Activated T-helper 2 cell treated with anti-CD3 and anti-CD28 coated beads, Interferon-gamma antibody, Interleukin-2, Interleukin-4, amounts not matched to agents 10 μg/mL and 5 μg/mL and 100 μg/mL, durations not matched to agents 14 hours and 24 hours and 36 hours (primary cell): Measurements from ENCODE around the gene ABCB11. TPM values are rescaled to one million over a fixed set of nuclear protein-coding genes. Genes with fewer than 3 reads are reported as not detected.
A peak's percentile ranks its signal among the peaks of the same experiment; 100 is the strongest.
"Not testable (repeated sequence)": the region's sequence is repeated elsewhere in the genome, so short reads cannot be mapped to it uniquely, and the experiment has no call there.

Source experiments
- DNase-seq: peaks from one replicate; pipeline ENCODE4 v3.0.0; 2021; ENCODE audit warnings: low spot score
- H3K27ac Mint-ChIP-seq: one replicate; pipeline ENCODE4 v1.8.0; 2021; ENCODE audit warnings: mixed read lengths
- H3K27me3 Mint-ChIP-seq: one replicate; pipeline ENCODE4 v1.8.0; 2021; ENCODE audit warnings: low read depth, mixed read lengths
- H3K36me3 Mint-ChIP-seq: one replicate; pipeline ENCODE4 v1.8.0; 2021; ENCODE audit warnings: low read depth, mixed read lengths
- H3K4me1 Mint-ChIP-seq: one replicate; pipeline ENCODE4 v1.8.0; 2021; ENCODE audit warnings: low read depth, mixed read lengths
- H3K4me3 Mint-ChIP-seq: one replicate; pipeline ENCODE4 v1.8.0; 2021; ENCODE audit warnings: low read depth, mild to moderate bottlenecking, moderate library complexity, mixed read lengths
- H3K9me3 Mint-ChIP-seq: one replicate; pipeline ENCODE4 v1.8.0; 2021; ENCODE audit warnings: mixed read lengths
- intact Hi-C: fragments of 100-400 bp; cut with micrococcal nuclease; formaldehyde crosslinking; loops from one replicate; pipeline ENCODE4 v1.15.1; 2023
- total RNA-seq: library from RNA; stranded (reverse); gene quantifications from 2 replicates; pipeline ENCODE4 v1.2.3, GENCODE V29; 2022

ABCB11 gene
- total RNA-seq, 1 donor from 2014 or later: 0.02 TPM

GRCh38 chr2:169035887-169036286 lies 4.8 kb upstream of the ABCB11 start:
- Mint-ChIP-seq H3K4me1 (peaks cover 15% of the 10 kb centered on the region), H3K27me3 (no peaks in the 10 kb centered on the region), H3K4me3 (no peak overlapping the region), H3K9me3 (no peaks in the 10 kb centered on the region), H3K36me3 (no peaks in the 10 kb centered on the region), H3K27ac (no peak overlapping the region)
- no peak for DNase-seq
- intact Hi-C loops: loop anchor here (5.0 kb wide), 1 partner anchor 36 kb away; no protein-coding TSS in a partner anchor

- no peak overlapping the region for H3K27ac Mint-ChIP-seq
- no peaks in the 10 kb centered on the region for H3K9me3 Mint-ChIP-seq
- intact Hi-C loops: loop anchor here (5.0 kb wide), 1 partner anchor 37 kb away; no protein-coding TSS in a partner anchor
- no peak overlapping the region for H3K4me3 Mint-ChIP-seq
- DNase-seq: no peak
- no peaks in the 10 kb centered on the region for H3K27me3 Mint-ChIP-seq
- H3K4me1 Mint-ChIP-seq: peaks cover 10% of the 10 kb centered on the region
- H3K36me3 Mint-ChIP-seq: no peaks in the 10 kb centered on the region
These were observed 3.9 kb upstream of the ABCB11 start for GRCh38 chr2:169034984-169035544.

GRCh38 chr2:169034256-169034655 lies 3.1 kb upstream of the ABCB11 start:
- no peak overlapping the region for H3K4me3 Mint-ChIP-seq
- no peak for DNase-seq
- peaks cover 10% of the 10 kb centered on the region for H3K4me1 Mint-ChIP-seq
- intact Hi-C loops: no loop called here
- no peak overlapping the region for H3K27ac Mint-ChIP-seq
- H3K9me3 Mint-ChIP-seq: no peaks in the 10 kb centered on the region
- H3K36me3 Mint-ChIP-seq: no peaks in the 10 kb centered on the region
- H3K27me3 Mint-ChIP-seq: no peaks in the 10 kb centered on the region

GRCh38 chr2:169029341-169029740 lies 1.8 kb downstream of the ABCB11 start:
- intact Hi-C loops: no loop called here
- Mint-ChIP-seq H3K27me3 (no peaks in the 10 kb centered on the region), H3K4me3 (no peak overlapping the region), H3K36me3 (no peaks in the 10 kb centered on the region), H3K9me3 (no peaks in the 10 kb centered on the region), H3K4me1 (peaks cover 9% of the 10 kb centered on the region), H3K27ac (no peak overlapping the region)
- DNase-seq: no peak

- Mint-ChIP-seq H3K27ac (no peak overlapping the region), H3K4me3 (no peak overlapping the region), H3K9me3 (no peaks in the 10 kb centered on the region), H3K27me3 (peaks cover 6% of the 10 kb centered on the region), H3K4me1 (peaks cover 8% of the 10 kb centered on the region), H3K36me3 (no peaks in the 10 kb centered on the region)
- no peak for DNase-seq
- intact Hi-C loops: no loop called here
These were observed 3.9 kb downstream of the ABCB11 start for GRCh38 chr2:169027234-169027633.

GRCh38 chr2:169026056-169026455 lies 5.1 kb downstream of the ABCB11 start:
- H3K4me1 Mint-ChIP-seq: peaks cover 8% of the 10 kb centered on the region
- no peaks in the 10 kb centered on the region for H3K9me3 Mint-ChIP-seq
- no peak overlapping the region for H3K4me3 Mint-ChIP-seq
- DNase-seq: no peak
- H3K27me3 Mint-ChIP-seq: peaks cover 6% of the 10 kb centered on the region
- intact Hi-C loops: no loop called here
- H3K36me3 Mint-ChIP-seq: no peaks in the 10 kb centered on the region
- H3K27ac Mint-ChIP-seq: no peak overlapping the region

GRCh38 chr2:169023161-169023560 lies 8.0 kb downstream of the ABCB11 start:
- Mint-ChIP-seq H3K27me3 (peaks cover 14% of the 10 kb centered on the region), H3K4me1 (peaks cover 8% of the 10 kb centered on the region), H3K4me3 (no peak overlapping the region), H3K27ac (no peak overlapping the region), H3K36me3 (no peaks in the 10 kb centered on the region), H3K9me3 (no peaks in the 10 kb centered on the region)
- no peak for DNase-seq
- intact Hi-C loops: no loop called here

- no peak for DNase-seq
- intact Hi-C loops: no loop called here
- Mint-ChIP-seq H3K27ac (no peak overlapping the region), H3K4me1 (peaks cover under 1% of the 10 kb centered on the region), H3K27me3 (peaks cover 16% of the 10 kb centered on the region), H3K36me3 (no peaks in the 10 kb centered on the region), H3K4me3 (no peak overlapping the region), H3K9me3 (no peaks in the 10 kb centered on the region)
These were observed 12.7 kb downstream of the ABCB11 start for GRCh38 chr2:169018390-169018789.

GRCh38 chr2:169015943-169016342 lies 15.2 kb downstream of the ABCB11 start:
- no peaks in the 10 kb centered on the region for H3K9me3 Mint-ChIP-seq
- H3K27me3 Mint-ChIP-seq: peaks cover 11% of the 10 kb centered on the region
- intact Hi-C loops: no loop called here
- H3K4me3 Mint-ChIP-seq: no peak overlapping the region
- no peaks in the 10 kb centered on the region for H3K36me3 Mint-ChIP-seq
- DNase-seq: no peak
- H3K27ac Mint-ChIP-seq: no peak overlapping the region
- peaks cover 4% of the 10 kb centered on the region for H3K4me1 Mint-ChIP-seq

- Mint-ChIP-seq H3K9me3 (no peaks in the 10 kb centered on the region), H3K4me3 (no peak overlapping the region)
These were observed 16.3 kb downstream of the ABCB11 start for GRCh38 chr2:169014780-169015179.

GRCh38 chr2:169013628-169014026 lies 17.5 kb downstream of the ABCB11 start:
- intact Hi-C loops: loop anchor here (1.0 kb wide), 1 partner anchor 60 kb away; no protein-coding TSS in a partner anchor
- Mint-ChIP-seq H3K27ac (no peak overlapping the region), H3K27me3 (peaks cover 7% of the 10 kb centered on the region), H3K4me3 (no peak overlapping the region), H3K4me1 (peaks cover 4% of the 10 kb centered on the region), H3K36me3 (no peaks in the 10 kb centered on the region), H3K9me3 (no peaks in the 10 kb centered on the region)
- DNase-seq: no peak

More at GRCh38 chr2:169014780-169015179, 16.3 kb downstream of the ABCB11 start:
- Mint-ChIP-seq H3K36me3 (no peaks in the 10 kb centered on the region), H3K27ac (no peak overlapping the region), H3K4me1 (peaks cover 4% of the 10 kb centered on the region), H3K27me3 (peaks cover 10% of the 10 kb centered on the region)
- no peak for DNase-seq
- intact Hi-C loops: no loop called here

- DNase-seq: no peak
- intact Hi-C loops: loop anchor here (1.0 kb wide), 1 partner anchor 60 kb away; no protein-coding TSS in a partner anchor
- H3K27ac Mint-ChIP-seq: peak overlapping the region; percentile 70
- H3K4me3 Mint-ChIP-seq: no peak overlapping the region
- H3K36me3 Mint-ChIP-seq: no peaks in the 10 kb centered on the region
- H3K4me1 Mint-ChIP-seq: peaks cover 7% of the 10 kb centered on the region
- no peaks in the 10 kb centered on the region for H3K9me3 Mint-ChIP-seq
- peaks cover 4% of the 10 kb centered on the region for H3K27me3 Mint-ChIP-seq
These were observed 18.1 kb downstream of the ABCB11 start for GRCh38 chr2:169012812-169013627.

- H3K27ac Mint-ChIP-seq, H3K4me3 Mint-ChIP-seq, intact Hi-C loops, H3K36me3 Mint-ChIP-seq, H3K27me3 Mint-ChIP-seq, H3K9me3 Mint-ChIP-seq, DNase-seq: not testable (repeated sequence)
- peaks cover 11% of the 10 kb centered on the region for H3K4me1 Mint-ChIP-seq
These were observed 18.8 kb downstream of the ABCB11 start for GRCh38 chr2:169012191-169012792.
